K562 (cell line): ENCODE results near the gene SCAP. TPM values are rescaled to one million over a fixed set of nuclear protein-coding genes. Genes with fewer than 3 reads are reported as not detected.

Experiments
- CHD2 ChIP-seq: IDR thresholded peaks from 2 replicates; pipeline ENCODE4 v1.6.1; 2011; ENCODE audit warnings: low read depth, low read length
- CREM ChIP-seq: IDR thresholded peaks from 2 replicates; pipeline ENCODE4 v1.6.1; 2014; ENCODE audit warnings: antibody characterized with exemption, low read depth
- EGR1 ChIP-seq: fragments of 450-650 bp; conservative IDR thresholded peaks from 2 replicates; pipeline ENCODE4 v1.6.1; 2017; ENCODE audit warnings: mild to moderate bottlenecking
- HMGN3 ChIP-seq: IDR thresholded peaks from 2 replicates; pipeline ENCODE4 v1.6.1; 2011; ENCODE audit warnings: borderline replicate concordance, low read depth, mild to moderate bottlenecking, mixed read lengths, low read length; ENCODE audit not compliant: insufficient read length; ENCODE audit errors: extremely low read depth
- MCM7 ChIP-seq, 2 experiments: fragments of 450-650 bp; IDR thresholded peaks; 2 replicates each; pipeline ENCODE4 v1.6.1; 2016 to 2018
- MYC ChIP-seq, 2 experiments: fragments of 250-450 bp in 1 of 2; sonication (Bioruptor Pico) in 1 of 2; IDR thresholded peaks; 2 replicates each; pipeline versions ENCODE4 v1.5.1 to v1.6.1; 2012 to 2021; ENCODE audit warnings: low read depth in 2 of 2, borderline replicate concordance in 1 of 2, improper control_type of control experiment in 1 of 2, low read length in 1 of 2, mild to moderate bottlenecking in 1 of 2, moderate library complexity in 1 of 2
- MYNN ChIP-seq, 2 experiments: sonication (generic); formaldehyde crosslinking in 1 of 2; IDR thresholded peaks; 2 replicates each; pipeline versions ENCODE4 v1.5.0 to v1.6.1; 2016 to 2020; ENCODE audit warnings: antibody characterized with exemption in 1 of 2, missing genetic modification reagents in 1 of 2
- NFRKB ChIP-seq: fragments of 450-650 bp; IDR thresholded peaks from 2 replicates; pipeline ENCODE4 v1.6.1; 2016; ENCODE audit warnings: low read depth
- POLR2B ChIP-seq: fragments of 450-650 bp; IDR thresholded peaks from 2 replicates; pipeline ENCODE4 v1.6.1; 2018; ENCODE audit warnings: low read depth; ENCODE audit not compliant: partially characterized antibody
- SAP30 ChIP-seq: fragments of 200-600 bp; sonication (generic); IDR thresholded peaks from 2 replicates; pipeline ENCODE4 v1.6.1; 2012; ENCODE audit warnings: borderline replicate concordance, low read depth, mild to moderate bottlenecking, moderate library complexity, low read length, control low read depth, inconsistent platforms; ENCODE audit not compliant: insufficient read depth, poor library complexity, severe bottlenecking
- SETDB1 ChIP-seq: IDR thresholded peaks from one replicate; pipeline ENCODE4 v1.6.1; 2012; ENCODE audit warnings: low read length, control low read depth, inconsistent platforms
- SIX5 ChIP-seq, 2 experiments: IDR thresholded peaks; 2 replicates each; pipeline ENCODE4 v1.6.1; 2011; ENCODE audit warnings: low read length in 2 of 2, borderline replicate concordance in 1 of 2, low read depth in 1 of 2, mild to moderate bottlenecking in 1 of 2, moderate library complexity in 1 of 2; ENCODE audit not compliant: insufficient read depth in 1 of 2
- SRSF1 ChIP-seq: fragments of 200-400 bp; formaldehyde crosslinking; IDR thresholded peaks from 2 replicates; pipeline ENCODE4 v1.6.1; 2017; ENCODE audit warnings: mild to moderate bottlenecking, low read depth, low read length, moderate library complexity
- ZKSCAN1 ChIP-seq: fragments of 150-350 bp; IDR thresholded peaks from 2 replicates; pipeline ENCODE4 v1.6.1; 2016; ENCODE audit warnings: low read depth, low read length
- ZNF184 ChIP-seq: sonication (generic); formaldehyde crosslinking; IDR thresholded peaks from 2 replicates; pipeline ENCODE4 v1.5.0; 2020; ENCODE audit warnings: missing genetic modification reagents
- ZNF436 ChIP-seq: fragments of 250-450, 450-650 bp; sonication (Bioruptor Pico); formaldehyde crosslinking; IDR thresholded peaks from 2 replicates; pipeline ENCODE4 v1.7.0; 2020; ENCODE audit warnings: mild to moderate bottlenecking
- ZNF77 ChIP-seq: fragments of 250-450 bp; sonication (Bioruptor Pico); IDR thresholded peaks from 2 replicates; pipeline ENCODE4 v1.5.0; 2020
- ZNF778 ChIP-seq: fragments of 450-650 bp; formaldehyde crosslinking; IDR thresholded peaks from 2 replicates; pipeline ENCODE4 v1.4.0; 2020; ENCODE audit warnings: mild to moderate bottlenecking, moderate library complexity
- polyA plus RNA-seq, 8 experiments: library from polyadenylated mRNA; depleted of rRNA in 4 of 8; stranded (reverse) in 5 of 8; unstranded in 3 of 8; fragments of >200 nt; fragmentation: Nextera tagmentation in 2 of 8; fragmentation: Illumina TruSeq in 1 of 8; extraction: Ambion mirVana in 2 of 8; extraction: Trizol in 1 of 8; gene quantifications; 2 replicates each; pipeline versions ENCODE4 v1.2.1 to v1.2.3, GENCODE V29; 2011 to 2014; ENCODE audit warnings: inconsistent platforms in 1 of 8, missing spikeins in 1 of 8
- total RNA-seq, 7 experiments: library from RNA; depleted of rRNA in 6 of 7; stranded (reverse); fragments of >200 nt in 6 of 7; fragmentation: Illumina TruSeq in 2 of 7; extraction: Trizol in 2 of 7; gene quantifications; 2 replicates each; pipeline versions ENCODE4 v1.2.1 to v1.2.3, GENCODE V29; 2011 to 2021; ENCODE audit warnings: low replicate concordance in 1 of 7
- TF ChIP-seq, protein P1 (sequence below): fragments of 250-450 bp; sonication (Bioruptor Pico); IDR thresholded peaks from 2 replicates; pipeline ENCODE4 v1.5.1; 2021; ENCODE audit warnings: mild to moderate bottlenecking
- TF ChIP-seq, protein P2 (sequence below): sonication (generic); formaldehyde crosslinking; IDR thresholded peaks from 2 replicates; pipeline ENCODE4 v1.8.0; 2022; ENCODE audit warnings: mild to moderate bottlenecking, missing genetic modification reagents
- TF ChIP-seq, protein P3 (sequence below): sonication (generic); formaldehyde crosslinking; IDR thresholded peaks from 2 replicates; pipeline ENCODE4 v1.8.1; 2022; ENCODE audit warnings: missing genetic modification reagents

Gene SCAP
- total and polyA plus RNA-seq, 9 of the 15 experiments (the other 6 are each of a cell fraction or from before 2014, with no cell fraction given): 2.6 to 104 (median 37.8) TPM

DNA sequence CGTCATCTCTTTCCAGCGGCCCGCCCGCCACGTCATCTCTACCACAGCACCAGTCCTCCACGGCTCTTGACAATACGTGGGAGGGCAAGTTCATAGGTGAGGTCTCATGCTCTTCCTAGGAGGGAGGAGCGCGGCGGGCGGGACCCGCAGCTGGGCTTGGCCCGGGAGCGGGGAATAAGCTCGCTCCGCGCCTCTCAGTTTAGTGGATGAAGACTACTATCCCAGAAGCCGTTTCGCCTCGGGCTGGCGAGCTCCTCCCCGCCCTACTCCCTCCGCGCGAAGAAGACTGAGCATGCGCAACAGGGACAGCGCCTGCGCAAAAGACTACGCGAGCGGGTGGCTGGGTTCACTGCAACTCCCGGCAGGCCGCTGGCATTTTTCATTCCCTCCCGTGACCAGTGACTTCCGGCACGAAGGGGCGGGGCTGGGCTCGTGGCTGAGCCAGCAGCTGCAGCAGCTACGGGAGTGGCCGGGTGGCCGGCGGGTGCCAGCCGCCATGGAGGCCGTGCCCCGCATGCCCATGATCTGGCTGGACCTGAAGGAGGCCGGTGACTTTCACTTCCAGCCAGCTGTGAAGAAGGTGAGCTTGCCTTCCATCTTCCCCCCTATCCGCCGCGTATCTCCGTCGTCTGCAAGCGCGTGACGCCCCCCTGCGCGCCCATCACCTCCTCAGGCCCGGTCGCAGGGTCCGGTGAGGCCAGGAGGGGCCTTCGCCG is 95.0 kb downstream of the SCAP start, which contains the start of gene PTPN23 (continued):
- TF ChIP-seq ZNF778 (CRISPR knock-in tag) (no peak), SAP30 (peak; percentile 96), ZNF184 (CRISPR knock-in tag) (no peak), SRSF1 (no peak), MCM7 (IDR thresholded peaks at IDR 0.05) (no peak), ZKSCAN1 (no peak), SIX5 (IDR thresholded peaks at IDR 0.05; ENCODE audit: borderline replicate concordance in 1 of 2, insufficient read depth in 1 of 2, low read depth in 1 of 2, low read length in 2 of 2) (peak; percentile 56 to 62; a peak in 3 of 4 replicates), SETDB1 (peak; percentile 22), MYC (IDR thresholded peaks at IDR 0.05; ENCODE audit: low read depth, low read length) (peak; percentile 86), MYC (CRISPR knock-in tag; IDR thresholded peaks at IDR 0.05; ENCODE audit: borderline replicate concordance, low read depth) (peak; percentile 92; the same call in 1 of the 2 replicates), HMGN3 (peak; percentile 95), NFRKB (no peak; the same call in none of the 2 replicates), EGR1 (peak; percentile 88), ZNF77 (no peak), CREM (peak; percentile 95), MYNN (IDR thresholded peaks at IDR 0.05) (peak; percentile 42; the same call in 1 of the 2 replicates), MYNN (CRISPR knock-in tag; IDR thresholded peaks at IDR 0.05) (no peak), CHD2 (0 out of 2 replicates have a peak, but pooled peaks have one; percentile 9), ZNF436 (CRISPR knock-in tag) (no peak), POLR2B (peak; percentile 88)
- TF ChIP-seq, protein P1, sequence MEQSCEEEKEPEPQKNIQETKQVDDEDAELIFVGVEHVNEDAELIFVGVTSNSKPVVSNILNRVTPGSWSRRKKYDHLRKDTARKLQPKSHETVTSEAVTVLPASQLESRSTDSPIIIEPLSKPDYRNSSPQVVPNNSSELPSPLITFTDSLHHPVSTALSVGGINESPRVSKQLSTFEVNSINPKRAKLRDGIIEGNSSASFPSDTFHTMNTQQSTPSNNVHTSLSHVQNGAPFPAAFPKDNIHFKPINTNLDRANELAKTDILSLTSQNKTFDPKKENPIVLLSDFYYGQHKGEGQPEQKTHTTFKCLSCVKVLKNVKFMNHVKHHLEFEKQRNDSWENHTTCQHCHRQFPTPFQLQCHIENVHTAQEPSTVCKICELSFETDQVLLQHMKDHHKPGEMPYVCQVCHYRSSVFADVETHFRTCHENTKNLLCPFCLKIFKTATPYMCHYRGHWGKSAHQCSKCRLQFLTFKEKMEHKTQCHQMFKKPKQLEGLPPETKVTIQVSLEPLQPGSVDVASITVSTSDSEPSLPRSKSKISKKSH: no peak
- TF ChIP-seq, protein P2, sequence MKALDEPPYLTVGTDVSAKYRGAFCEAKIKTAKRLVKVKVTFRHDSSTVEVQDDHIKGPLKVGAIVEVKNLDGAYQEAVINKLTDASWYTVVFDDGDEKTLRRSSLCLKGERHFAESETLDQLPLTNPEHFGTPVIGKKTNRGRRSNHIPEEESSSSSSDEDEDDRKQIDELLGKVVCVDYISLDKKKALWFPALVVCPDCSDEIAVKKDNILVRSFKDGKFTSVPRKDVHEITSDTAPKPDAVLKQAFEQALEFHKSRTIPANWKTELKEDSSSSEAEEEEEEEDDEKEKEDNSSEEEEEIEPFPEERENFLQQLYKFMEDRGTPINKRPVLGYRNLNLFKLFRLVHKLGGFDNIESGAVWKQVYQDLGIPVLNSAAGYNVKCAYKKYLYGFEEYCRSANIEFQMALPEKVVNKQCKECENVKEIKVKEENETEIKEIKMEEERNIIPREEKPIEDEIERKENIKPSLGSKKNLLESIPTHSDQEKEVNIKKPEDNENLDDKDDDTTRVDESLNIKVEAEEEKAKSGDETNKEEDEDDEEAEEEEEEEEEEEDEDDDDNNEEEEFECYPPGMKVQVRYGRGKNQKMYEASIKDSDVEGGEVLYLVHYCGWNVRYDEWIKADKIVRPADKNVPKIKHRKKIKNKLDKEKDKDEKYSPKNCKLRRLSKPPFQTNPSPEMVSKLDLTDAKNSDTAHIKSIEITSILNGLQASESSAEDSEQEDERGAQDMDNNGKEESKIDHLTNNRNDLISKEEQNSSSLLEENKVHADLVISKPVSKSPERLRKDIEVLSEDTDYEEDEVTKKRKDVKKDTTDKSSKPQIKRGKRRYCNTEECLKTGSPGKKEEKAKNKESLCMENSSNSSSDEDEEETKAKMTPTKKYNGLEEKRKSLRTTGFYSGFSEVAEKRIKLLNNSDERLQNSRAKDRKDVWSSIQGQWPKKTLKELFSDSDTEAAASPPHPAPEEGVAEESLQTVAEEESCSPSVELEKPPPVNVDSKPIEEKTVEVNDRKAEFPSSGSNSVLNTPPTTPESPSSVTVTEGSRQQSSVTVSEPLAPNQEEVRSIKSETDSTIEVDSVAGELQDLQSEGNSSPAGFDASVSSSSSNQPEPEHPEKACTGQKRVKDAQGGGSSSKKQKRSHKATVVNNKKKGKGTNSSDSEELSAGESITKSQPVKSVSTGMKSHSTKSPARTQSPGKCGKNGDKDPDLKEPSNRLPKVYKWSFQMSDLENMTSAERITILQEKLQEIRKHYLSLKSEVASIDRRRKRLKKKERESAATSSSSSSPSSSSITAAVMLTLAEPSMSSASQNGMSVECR (CRISPR knock-in tag): peak; percentile 95
- TF ChIP-seq, protein P3, sequence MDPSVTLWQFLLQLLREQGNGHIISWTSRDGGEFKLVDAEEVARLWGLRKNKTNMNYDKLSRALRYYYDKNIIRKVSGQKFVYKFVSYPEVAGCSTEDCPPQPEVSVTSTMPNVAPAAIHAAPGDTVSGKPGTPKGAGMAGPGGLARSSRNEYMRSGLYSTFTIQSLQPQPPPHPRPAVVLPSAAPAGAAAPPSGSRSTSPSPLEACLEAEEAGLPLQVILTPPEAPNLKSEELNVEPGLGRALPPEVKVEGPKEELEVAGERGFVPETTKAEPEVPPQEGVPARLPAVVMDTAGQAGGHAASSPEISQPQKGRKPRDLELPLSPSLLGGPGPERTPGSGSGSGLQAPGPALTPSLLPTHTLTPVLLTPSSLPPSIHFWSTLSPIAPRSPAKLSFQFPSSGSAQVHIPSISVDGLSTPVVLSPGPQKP (CRISPR knock-in tag): no peak
